Measurements from ENCODE around the gene CAMK2B.

DNA sequence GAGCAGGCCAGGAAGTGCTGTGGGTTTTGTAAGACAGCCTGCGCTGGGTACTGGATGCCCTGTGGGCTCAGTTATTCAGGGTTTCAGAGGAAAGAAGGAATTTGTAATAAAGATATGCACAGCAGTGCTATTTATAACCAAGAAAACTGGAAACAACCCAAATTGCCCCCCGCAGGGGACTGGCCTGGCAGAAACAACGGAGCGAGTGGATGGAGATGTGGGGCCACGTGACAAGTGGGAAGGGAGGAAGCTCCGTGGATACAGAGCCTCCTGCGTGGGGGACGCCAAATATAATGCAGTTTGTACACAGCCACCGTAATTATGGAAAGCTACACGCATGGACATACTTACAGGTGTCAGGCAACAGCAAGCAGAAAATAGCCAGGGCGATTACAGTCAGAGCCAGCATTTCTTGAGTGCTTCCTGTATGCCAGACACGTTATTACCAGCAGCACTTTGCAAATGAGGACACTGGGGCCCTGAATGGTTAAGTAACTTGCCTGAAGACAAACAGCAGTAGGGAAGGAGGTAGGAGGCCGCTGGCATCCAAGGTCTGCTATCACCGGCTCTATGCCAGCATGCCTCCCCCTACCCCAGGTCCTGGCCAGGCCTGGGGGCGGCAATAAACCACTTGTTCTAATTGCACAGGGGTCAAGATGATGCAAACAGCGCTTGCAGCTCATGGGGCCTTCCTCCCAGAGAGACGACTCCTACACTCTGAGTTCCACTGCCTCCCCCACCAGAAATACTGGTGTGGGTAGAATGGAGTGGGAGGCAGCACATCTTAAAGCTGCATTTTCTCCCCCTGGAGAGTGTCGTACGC, 8.7 kb upstream of the CAMK2B start:
- no peak for TF ChIP-seq CC2D1A (CRISPR knock-in tag; IDR thresholded peaks at IDR 0.05)
- TF ChIP-seq, protein P1, sequence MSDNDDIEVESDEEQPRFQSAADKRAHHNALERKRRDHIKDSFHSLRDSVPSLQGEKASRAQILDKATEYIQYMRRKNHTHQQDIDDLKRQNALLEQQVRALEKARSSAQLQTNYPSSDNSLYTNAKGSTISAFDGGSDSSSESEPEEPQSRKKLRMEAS (IDR thresholded peaks at IDR 0.05) = no peak
- TF ChIP-seq, protein P2, sequence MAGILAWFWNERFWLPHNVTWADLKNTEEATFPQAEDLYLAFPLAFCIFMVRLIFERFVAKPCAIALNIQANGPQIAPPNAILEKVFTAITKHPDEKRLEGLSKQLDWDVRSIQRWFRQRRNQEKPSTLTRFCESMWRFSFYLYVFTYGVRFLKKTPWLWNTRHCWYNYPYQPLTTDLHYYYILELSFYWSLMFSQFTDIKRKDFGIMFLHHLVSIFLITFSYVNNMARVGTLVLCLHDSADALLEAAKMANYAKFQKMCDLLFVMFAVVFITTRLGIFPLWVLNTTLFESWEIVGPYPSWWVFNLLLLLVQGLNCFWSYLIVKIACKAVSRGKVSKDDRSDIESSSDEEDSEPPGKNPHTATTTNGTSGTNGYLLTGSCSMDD (CRISPR knock-in tag; IDR thresholded peaks at IDR 0.05) = no peak
- no peak for TF ChIP-seq HMG20B (CRISPR knock-in tag; conservative IDR thresholded peaks at IDR 0.05)
- TF ChIP-seq SRSF1 (optimal IDR thresholded peaks at IDR 0.05; ENCODE audit: low read depth, low read length) = no peak
- TF ChIP-seq ZFX (CRISPR knock-in tag; IDR thresholded peaks at IDR 0.05; ENCODE audit: low read depth) = no peak
- TF ChIP-seq ZNF224 (CRISPR knock-in tag; IDR thresholded peaks at IDR 0.05) = no peak
